Amniotic stem cell (primary cell): Measurements from ENCODE around the gene OPN4.

Experiments
- DNase-seq: peaks from one replicate; lab custom pipeline; 2025; lab: John Stamatoyannopoulos, UW

OPN4 gene

GRCh38 chr10:86681047-86681446, 26.7 kb downstream of the OPN4 start:
- DNase-seq = no peak

GRCh38 chr10:86681722-86682386, 27.5 kb downstream of the OPN4 start:
- no peak for DNase-seq

- DNase-seq = no peak
These were observed 28.3 kb downstream of the OPN4 start for GRCh38 chr10:86682675-86683074.

- no peak for DNase-seq
These were observed 30.2 kb downstream of the OPN4 start for GRCh38 chr10:86684331-86685097.

GRCh38 chr10:86685416-86685815, 31.1 kb downstream of the OPN4 start:
- no peak for DNase-seq

GRCh38 chr10:86685893-86686632, 31.7 kb downstream of the OPN4 start:
- no peak for DNase-seq

GRCh38 chr10:86686972-86687371, 32.6 kb downstream of the OPN4 start:
- DNase-seq = no peak

GRCh38 chr10:86687750-86688149, 33.4 kb downstream of the OPN4 start:
- no peak for DNase-seq

GRCh38 chr10:86688398-86688921, 34.1 kb downstream of the OPN4 start:
- DNase-seq = no peak

GRCh38 chr10:86689146-86689545, 34.8 kb downstream of the OPN4 start:
- no peak for DNase-seq

- DNase-seq = no peak
These were observed 35.9 kb downstream of the OPN4 start for GRCh38 chr10:86690231-86690630.

- no peak for DNase-seq
These were observed 36.3 kb downstream of the OPN4 start for GRCh38 chr10:86690657-86691084.

GRCh38 chr10:86691333-86692022, 37.1 kb downstream of the OPN4 start:
- DNase-seq = no peak

- no peak for DNase-seq
These were observed 37.7 kb downstream of the OPN4 start for GRCh38 chr10:86692023-86692514.

- DNase-seq = no peak
These were observed 38.3 kb downstream of the OPN4 start for GRCh38 chr10:86692664-86693063.

GRCh38 chr10:86693275-86693674, 38.9 kb downstream of the OPN4 start:
- DNase-seq = no peak

- peak; percentile 40 for DNase-seq
These were observed 39.5 kb downstream of the OPN4 start for GRCh38 chr10:86693721-86694369.

GRCh38 chr10:86698207-86698940, 44.0 kb downstream of the OPN4 start:
- DNase-seq = no peak

GRCh38 chr10:86699125-86699524, 44.8 kb downstream of the OPN4 start:
- DNase-seq = no peak

GRCh38 chr10:86699541-86699940, 45.2 kb downstream of the OPN4 start:
- no peak for DNase-seq
